Inflammatory macrophage treated with lipopolysaccharide for 1 hour (primary cell): ENCODE measurements around the gene NFKB2.

ENCODE experiments used
- DNase-seq, 2 donors: peaks; one replicate each; pipeline ENCODE4 v3.0.0-alpha.2; 2020 to 2022

The NFKB2 gene

DNA sequence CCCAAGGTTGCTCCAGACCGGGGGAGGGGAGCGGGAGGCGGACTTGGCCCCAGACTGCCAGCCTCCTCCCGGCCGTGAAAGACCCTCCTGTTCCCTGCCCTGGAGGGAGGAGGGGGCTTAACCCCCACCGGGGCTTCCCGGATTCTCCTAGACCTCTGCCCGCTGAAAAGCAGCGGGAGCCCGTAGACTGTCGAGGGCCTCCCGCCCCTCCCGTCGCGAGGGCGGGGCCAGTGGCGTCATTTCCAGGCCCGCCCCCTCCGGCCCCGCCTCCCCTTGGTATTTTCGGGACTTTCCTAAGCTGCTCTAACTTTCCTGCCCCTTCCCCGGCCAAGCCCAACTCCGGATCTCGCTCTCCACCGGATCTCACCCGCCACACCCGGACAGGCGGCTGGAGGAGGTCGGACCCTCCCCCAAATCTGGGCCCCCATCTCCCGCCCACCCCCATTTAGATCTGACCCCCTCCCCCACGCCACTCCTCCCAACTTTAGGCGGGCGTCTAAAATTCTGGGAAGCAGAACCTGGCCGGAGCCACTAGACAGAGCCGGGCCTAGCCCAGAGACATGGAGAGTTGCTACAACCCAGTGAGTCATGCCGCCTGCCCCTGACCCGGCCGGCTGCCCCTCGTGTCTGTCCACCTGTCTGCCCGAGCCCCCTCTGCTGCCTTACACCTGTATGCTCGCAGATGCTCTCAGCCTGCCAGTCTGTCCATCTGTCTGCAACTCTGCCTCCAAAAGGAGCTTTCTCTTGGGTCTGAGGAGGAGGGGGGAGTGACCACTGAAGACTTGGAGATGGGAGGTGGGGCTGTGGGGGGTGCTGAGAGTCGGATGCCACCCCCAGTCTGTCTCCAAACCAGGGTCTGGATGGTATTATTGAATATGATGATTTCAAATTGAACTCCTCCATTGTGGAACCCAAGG is at the start of gene NFKB2:
Gene NFKB2, plus strand, starts transcription at position 306 of the 917 bp plus-strand sequence. Its CDS starts 255 bp downstream, at position 561.
- peak; percentile 96 to 98 for DNase-seq

DNA sequence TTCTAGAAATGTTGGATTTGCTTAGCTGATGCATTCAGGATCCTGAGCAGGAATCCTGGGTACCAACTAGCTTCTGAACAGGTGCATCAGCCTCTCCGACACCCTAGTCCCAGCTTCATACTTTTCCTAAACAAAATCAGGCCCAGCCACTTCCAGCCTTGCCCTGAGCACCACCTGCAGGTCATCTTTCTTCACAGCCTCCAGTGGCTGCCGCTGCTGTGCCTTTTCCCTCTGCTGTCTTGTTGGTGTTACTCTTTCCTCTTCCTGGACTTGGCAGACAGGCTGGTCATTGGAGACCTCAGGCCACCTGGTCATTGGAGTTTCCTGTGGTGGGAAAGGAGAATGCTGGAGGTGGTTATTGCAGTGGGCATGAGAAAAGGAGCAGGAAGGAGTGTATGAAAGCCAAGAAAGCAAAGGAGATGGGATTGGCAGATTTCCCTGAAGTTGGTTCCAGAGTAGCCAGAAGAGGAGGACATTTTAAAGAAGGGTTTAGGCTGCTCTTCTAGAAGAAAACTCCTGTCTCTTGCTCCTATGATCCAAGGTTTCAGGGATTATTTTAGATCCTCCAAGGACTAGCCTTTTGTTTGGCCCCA is 48.2 kb upstream of the NFKB2 start:
- DNase-seq, result no peak

DNA sequence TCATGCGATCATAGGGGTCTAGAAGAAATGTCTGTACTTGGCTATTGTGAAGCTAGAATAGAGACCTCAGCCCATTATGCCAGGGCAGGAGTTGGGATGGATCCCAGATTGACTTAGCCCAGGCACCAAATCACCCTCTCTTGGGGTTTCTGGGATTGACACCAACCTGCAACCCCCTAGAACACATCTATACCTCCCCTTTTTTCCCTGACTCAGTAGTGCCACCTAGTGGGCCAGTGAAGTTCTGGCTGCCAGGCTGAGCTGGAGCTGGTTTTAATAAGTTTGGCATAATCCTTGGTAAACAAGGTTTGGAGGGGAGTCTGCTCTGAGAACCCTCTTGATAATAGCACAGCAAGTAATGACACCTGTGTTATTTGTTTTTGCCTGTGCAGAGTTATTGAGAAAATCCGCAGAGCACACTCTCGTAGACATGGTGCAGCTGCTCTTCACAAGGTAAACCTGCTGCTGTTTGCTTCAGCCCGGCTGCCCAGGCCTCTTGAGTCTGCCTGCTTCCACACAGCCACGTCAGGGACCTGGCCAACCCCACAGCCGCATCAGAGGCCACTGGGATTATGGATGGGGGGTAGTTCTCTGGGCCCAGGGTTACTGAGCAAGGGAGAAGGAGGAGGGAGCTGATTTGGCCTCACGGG is 43.3 kb upstream of the NFKB2 start:
- DNase-seq, result peak; percentile 32 to 87

DNA sequence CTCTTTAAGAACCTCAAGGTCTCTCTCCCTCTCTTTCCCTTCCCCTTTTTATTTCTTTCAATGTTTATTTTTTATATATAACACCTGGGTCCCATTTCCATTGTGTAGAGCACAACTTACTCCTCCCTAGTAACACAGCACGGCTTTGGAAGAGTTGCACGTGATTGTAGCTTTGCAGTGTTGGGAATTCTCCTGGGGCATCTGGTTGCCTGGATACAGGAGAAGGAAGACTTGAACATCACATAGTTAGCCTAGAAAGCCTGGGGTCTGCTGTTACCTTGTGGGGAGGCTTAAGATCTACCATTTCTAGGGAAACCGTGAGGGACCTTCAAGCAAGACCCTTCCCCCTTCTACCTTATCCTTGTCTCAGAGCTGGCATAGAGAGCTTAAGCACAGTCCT is 41.1 kb upstream of the NFKB2 start:
- DNase-seq, result no peak

GRCh38 chr10:102358712-102359382 is 36.7 kb upstream of the NFKB2 start:
- DNase-seq, result no peak

GRCh38 chr10:102367441-102367840 is 28.1 kb upstream of the NFKB2 start:
- DNase-seq, result no peak

DNA sequence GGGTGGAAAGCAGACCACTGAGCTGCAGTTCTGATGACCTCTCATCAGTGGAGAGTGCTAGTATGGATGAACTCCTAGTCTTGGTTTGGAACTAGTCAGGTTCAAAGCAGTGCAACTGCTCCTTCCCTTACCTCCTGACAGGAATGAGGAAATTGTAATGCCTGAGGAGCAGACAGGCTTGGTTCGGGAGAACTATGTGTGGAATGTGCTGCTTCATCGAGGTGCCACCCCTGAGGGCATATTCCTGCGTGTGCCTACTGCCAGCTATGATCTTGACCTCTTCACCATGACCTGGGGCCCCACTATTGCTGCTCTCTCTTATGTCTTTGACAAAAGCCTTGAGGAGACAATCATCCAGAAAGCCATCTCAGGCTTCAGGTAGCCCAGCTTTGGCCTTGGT is 27.4 kb upstream of the NFKB2 start:
- DNase-seq, result no peak

GRCh38 chr10:102371295-102371694 is 24.2 kb upstream of the NFKB2 start:
- no peak for DNase-seq

- no peak for DNase-seq
These were observed 20.3 kb upstream of the NFKB2 start for GRCh38 chr10:102375250-102375649.

DNA sequence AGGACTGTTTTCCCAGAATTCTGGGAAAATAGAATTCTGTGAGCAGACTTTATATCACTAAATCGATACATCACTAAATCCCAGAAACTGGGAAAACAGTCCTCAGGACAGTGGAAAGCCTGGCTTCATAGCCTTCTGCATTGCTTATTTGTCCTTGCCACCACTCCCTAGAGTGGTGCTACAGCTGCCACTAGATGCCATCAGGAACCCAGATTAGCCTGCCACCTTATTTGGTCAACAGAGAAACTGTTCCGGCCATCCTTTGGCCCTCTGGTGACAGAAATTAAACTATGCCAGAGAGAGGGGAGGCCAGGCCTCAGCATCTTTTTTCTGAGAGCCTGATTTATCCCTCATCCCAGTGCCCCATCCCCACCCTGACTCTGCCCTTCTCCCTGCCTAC is 19.6 kb upstream of the NFKB2 start:
- no peak for DNase-seq

GRCh38 chr10:102376901-102377300 is 18.6 kb upstream of the NFKB2 start:
- DNase-seq, result no peak

GRCh38 chr10:102379383-102379782 is 16.1 kb upstream of the NFKB2 start:
- no peak for DNase-seq

GRCh38 chr10:102381983-102382382 is 13.5 kb upstream of the NFKB2 start:
- no peak for DNase-seq

DNA sequence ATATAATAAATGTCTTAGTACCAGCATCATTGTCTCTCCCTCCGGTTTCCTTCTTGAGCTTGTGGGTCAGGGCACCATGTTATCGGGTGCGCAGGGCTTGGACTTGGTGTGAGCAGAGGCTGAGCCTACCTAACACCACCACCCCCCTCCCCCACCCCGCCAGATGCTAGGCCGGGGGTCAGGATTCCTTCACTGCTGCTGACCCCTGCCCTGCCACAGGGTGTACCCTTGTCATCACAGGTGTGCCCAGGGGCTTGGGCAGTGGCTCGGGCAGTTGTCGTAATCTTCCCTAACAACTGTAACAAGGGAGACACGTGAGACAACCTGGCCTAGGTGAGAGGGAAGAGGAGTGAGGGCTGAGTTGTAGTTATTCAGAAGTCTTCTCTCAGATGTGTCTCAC is 12.6 kb upstream of the NFKB2 start:
- DNase-seq, result no peak

DNA sequence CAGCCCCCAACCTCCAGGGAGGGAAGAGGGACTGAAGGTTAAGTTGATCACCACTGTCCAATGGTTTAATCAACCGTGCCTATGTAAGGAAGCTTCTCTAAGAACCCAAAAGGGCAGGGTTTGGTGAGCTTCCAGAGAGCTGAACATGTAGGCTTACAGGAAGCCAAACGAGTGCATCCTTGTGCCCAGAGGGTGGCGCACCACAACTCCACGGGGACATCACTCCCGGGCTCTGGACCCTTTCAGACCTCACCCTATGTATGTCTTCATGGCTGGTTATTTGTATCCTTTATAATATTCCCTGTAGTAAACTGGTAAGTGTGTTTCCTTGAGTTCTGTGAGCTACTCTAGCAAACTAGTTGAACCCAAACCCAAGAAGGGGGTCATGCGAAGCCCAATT is 11.5 kb upstream of the NFKB2 start:
- DNase-seq, result no peak

- peak; percentile 53 to 67 for DNase-seq
These were observed 10.7 kb upstream of the NFKB2 start for GRCh38 chr10:102384606-102385429.

GRCh38 chr10:102389894-102390293 is 5.6 kb upstream of the NFKB2 start:
- no peak for DNase-seq

GRCh38 chr10:102392306-102392705 is 3.2 kb upstream of the NFKB2 start:
- DNase-seq, result no peak

GRCh38 chr10:102393411-102394078 is 2.0 kb upstream of the NFKB2 start:
- no peak for DNase-seq

DNA sequence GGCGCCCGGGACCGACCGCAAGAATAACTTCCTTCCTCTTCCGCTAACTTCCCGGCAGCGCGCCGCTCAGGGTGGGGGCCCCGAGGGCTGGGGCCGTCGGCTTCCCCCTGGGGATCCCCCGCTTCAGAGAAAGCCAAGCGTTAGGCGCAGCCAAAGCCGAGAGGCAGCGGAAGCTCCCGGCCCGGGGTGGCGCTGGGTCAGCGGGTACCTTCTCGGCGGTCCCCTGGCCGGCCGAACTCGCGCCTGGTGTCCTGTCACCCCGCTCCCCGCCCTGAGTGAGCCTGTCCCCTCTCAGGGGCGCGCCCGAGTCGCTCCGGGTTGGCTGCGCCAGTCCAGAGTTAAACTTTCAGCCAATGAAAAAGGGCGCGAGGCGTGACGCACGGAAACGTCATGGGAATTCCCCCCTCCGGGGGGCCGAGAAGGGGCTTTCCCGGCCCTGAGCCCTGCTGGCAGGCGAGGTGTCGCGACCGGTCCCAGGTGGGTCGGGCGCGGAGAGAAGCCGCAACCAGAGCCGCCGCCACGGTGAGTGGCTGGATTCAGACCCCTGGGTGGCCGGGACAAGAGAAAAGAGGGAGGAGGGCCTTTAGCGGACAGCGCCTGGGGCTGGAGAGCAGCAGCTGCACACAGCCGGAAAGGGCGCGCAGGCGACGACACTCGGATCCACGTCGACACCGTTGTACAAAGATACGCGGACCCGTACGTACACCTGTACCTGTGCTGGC is 1.3 kb upstream of the NFKB2 start:
- DNase-seq, result peak; percentile 98 to 100

GRCh38 chr10:102394801-102395399 is 605 bp upstream of the NFKB2 start:
- DNase-seq, result peak; percentile 93 to 96
